ENCODE data around the gene KIR2DL4. TPM values are rescaled to one million over a fixed set of nuclear protein-coding genes. Genes with fewer than 3 reads are reported as not detected.
"Not testable (repeated sequence)": the region's sequence is repeated elsewhere in the genome, so short reads cannot be mapped to it uniquely, and the experiment has no call there.

The KIR2DL4 gene
- total RNA-seq, 1 donor from 2014 or later = not detected

DNA sequence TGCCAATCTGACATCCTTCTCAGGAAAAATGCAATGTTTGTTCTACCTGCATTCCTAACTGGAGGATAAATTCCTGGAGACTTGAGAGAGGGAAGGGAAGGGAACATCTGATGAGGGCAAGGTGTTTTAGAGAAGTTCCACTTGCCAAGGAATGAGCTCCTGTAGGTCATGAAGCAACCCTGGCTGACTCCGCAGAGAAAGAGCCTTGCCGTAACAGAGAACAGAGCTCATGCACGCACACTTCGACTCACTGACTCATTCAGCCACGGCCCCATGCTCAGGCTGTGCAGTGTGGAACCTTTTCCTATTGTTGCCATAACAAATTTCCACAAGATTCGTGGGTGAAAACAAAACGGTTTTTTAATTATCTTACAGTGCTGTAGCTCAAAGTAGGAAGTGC is 24.5 kb upstream of the KIR2DL4 start:
- not testable (repeated sequence) for DNase-seq (ENCODE audit: low spot score in 2 of 2, unreplicated experiment in 2 of 2); H3K27ac Mint-ChIP-seq; H3K36me3 Mint-ChIP-seq; H3K4me3 Mint-ChIP-seq; H3K4me1 Mint-ChIP-seq; H3K27me3 Mint-ChIP-seq (ENCODE audit: low read depth)
- peaks cover 70% of the 10 kb centered on the region for H3K9me3 Mint-ChIP-seq

DNA sequence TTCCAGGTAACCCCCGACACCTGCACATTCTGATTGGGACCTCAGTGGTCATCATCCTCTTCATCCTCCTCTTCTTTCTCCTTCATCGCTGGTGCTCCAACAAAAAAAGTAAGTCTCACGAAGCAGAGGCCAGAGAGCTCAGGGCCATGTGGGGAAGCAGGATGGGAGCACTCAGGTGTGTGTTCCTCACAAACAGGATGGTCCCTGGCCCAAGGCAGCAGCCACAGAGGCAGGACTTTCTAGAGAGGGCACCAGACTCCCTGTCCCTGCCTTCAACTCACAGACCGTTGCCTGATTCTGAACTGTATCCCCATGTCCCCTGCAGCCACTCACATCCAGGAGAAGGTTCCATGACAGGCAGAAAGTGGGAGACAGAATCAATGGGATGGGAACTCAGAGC is 20.5 kb upstream of the KIR2DL4 start:
- not testable (repeated sequence) for H3K27me3 Mint-ChIP-seq (ENCODE audit: low read depth); H3K4me3 Mint-ChIP-seq; H3K36me3 Mint-ChIP-seq; H3K4me1 Mint-ChIP-seq; DNase-seq (ENCODE audit: low spot score in 2 of 2, unreplicated experiment in 2 of 2); H3K27ac Mint-ChIP-seq
- peaks cover 69% of the 10 kb centered on the region for H3K9me3 Mint-ChIP-seq

DNA sequence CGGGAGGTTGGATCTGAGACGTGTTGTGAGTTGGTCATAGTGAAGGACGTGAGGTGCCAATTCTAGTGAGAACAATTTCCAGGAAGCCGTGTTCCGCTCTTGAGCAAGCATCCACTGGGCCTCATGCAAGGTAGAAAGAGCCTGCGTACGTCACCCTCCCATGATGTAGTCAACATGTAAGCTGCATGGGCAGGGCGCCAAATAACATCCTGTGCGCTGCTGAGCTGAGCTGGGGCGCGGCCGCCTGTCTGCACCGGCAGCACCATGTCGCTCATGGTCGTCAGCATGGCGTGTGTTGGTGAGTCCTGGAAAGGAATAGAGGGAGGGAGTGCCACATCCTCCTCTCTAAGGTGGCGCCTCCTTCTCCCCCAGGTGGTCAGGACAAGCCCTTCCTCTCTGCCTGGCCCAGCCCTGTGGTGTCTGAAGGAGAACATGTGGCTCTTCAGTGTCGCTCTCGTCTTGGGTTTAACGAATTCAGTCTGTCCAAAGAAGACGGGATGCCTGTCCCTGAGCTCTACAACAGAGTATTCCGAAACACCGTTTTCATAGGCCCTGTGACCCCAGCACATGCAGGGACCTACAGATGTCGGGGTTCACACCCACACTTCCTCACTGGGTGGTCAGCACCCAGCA is 17.2 kb upstream of the KIR2DL4 start:
- peaks cover 72% of the 10 kb centered on the region for H3K9me3 Mint-ChIP-seq
- not testable (repeated sequence) for H3K27me3 Mint-ChIP-seq (ENCODE audit: low read depth); DNase-seq (ENCODE audit: low spot score in 2 of 2, unreplicated experiment in 2 of 2); H3K27ac Mint-ChIP-seq; H3K4me3 Mint-ChIP-seq; H3K4me1 Mint-ChIP-seq; H3K36me3 Mint-ChIP-seq

DNA sequence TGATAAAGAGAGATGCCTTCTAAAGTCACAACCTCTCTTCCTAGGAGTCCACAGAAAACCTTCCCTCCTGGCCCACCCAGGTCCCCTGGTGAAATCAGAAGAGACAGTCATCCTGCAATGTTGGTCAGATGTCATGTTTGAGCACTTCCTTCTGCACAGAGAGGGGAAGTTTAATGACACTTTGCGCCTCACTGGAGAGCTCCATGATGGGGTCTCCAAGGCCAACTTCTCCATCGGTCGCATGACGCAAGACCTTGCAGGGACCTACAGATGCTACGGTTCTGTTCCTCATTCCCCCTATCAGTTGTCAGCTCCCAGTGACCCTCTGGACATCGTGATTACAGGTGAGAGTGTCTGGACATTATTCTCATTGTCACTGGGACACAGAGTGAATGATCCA is 15.3 kb upstream of the KIR2DL4 start:
- H3K36me3 Mint-ChIP-seq; H3K27me3 Mint-ChIP-seq (ENCODE audit: low read depth); DNase-seq (ENCODE audit: low spot score in 2 of 2, unreplicated experiment in 2 of 2); H3K27ac Mint-ChIP-seq; H3K4me1 Mint-ChIP-seq; H3K4me3 Mint-ChIP-seq: not testable (repeated sequence)
- peaks cover 76% of the 10 kb centered on the region for H3K9me3 Mint-ChIP-seq

DNA sequence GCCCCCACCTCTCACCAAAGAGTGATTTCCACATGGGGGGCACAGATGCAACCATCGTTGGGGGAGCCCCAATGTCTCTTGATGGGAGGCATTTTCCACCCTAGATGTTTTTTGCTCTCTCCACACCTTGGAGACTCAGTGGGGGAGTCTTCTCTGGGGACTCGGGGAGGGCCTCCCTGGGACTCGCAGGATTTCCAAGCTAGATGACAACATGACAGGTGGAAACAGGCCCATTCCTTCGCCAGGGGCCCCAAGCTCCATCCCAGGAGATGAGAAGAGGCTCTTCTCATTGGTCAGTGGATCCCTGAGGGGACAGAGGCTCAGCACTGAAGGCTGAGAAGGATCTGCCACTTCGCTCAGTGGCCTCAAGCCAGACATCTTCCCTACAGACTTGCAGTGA is 12.7 kb upstream of the KIR2DL4 start:
- H3K4me3 Mint-ChIP-seq = no peak overlapping the region
- peaks cover 3% of the 10 kb centered on the region for H3K36me3 Mint-ChIP-seq
- TF ChIP-seq, protein P1, sequence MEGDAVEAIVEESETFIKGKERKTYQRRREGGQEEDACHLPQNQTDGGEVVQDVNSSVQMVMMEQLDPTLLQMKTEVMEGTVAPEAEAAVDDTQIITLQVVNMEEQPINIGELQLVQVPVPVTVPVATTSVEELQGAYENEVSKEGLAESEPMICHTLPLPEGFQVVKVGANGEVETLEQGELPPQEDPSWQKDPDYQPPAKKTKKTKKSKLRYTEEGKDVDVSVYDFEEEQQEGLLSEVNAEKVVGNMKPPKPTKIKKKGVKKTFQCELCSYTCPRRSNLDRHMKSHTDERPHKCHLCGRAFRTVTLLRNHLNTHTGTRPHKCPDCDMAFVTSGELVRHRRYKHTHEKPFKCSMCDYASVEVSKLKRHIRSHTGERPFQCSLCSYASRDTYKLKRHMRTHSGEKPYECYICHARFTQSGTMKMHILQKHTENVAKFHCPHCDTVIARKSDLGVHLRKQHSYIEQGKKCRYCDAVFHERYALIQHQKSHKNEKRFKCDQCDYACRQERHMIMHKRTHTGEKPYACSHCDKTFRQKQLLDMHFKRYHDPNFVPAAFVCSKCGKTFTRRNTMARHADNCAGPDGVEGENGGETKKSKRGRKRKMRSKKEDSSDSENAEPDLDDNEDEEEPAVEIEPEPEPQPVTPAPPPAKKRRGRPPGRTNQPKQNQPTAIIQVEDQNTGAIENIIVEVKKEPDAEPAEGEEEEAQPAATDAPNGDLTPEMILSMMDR (IDR thresholded peaks at IDR 0.05; ENCODE audit: unreplicated experiment) = no peak
- H3K27ac Mint-ChIP-seq = no peak overlapping the region
- H3K9me3 Mint-ChIP-seq = peaks cover 68% of the 10 kb centered on the region
- no peaks in the 10 kb centered on the region for H3K4me1 Mint-ChIP-seq
- H3K27me3 Mint-ChIP-seq (ENCODE audit: low read depth) = no peaks in the 10 kb centered on the region
- DNase-seq (ENCODE audit: low spot score in 2 of 2, unreplicated experiment in 2 of 2) = no peak

DNA sequence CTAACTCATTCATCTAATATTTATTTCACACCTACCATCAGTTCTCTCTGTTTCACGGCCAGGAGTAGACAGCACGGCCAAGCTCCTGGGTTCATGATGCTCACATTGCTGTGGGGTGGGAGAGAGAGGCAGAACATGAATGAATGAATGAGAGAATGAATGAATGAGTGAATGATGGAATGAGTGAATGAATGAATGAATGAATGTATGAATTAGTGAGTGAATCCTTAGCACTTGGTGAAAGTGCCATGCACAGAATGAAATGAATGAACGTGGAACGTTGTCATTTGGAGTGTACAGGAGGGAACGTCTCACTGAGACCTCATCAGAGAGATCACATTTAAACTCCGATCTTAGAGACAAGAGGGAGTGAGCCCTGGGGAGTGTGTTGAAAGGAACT is 11.9 kb upstream of the KIR2DL4 start:
- Mint-ChIP-seq H3K9me3 (peaks cover 61% of the 10 kb centered on the region), H3K4me3 (no peak overlapping the region), H3K36me3 (no peaks in the 10 kb centered on the region), H3K27me3 (ENCODE audit: low read depth) (no peaks in the 10 kb centered on the region), H3K4me1 (no peaks in the 10 kb centered on the region), H3K27ac (no peak overlapping the region)
- TF ChIP-seq, protein P1 (IDR thresholded peaks at IDR 0.05; ENCODE audit: unreplicated experiment) = no peak
- no peak for DNase-seq (ENCODE audit: low spot score in 2 of 2, unreplicated experiment in 2 of 2)

DNA sequence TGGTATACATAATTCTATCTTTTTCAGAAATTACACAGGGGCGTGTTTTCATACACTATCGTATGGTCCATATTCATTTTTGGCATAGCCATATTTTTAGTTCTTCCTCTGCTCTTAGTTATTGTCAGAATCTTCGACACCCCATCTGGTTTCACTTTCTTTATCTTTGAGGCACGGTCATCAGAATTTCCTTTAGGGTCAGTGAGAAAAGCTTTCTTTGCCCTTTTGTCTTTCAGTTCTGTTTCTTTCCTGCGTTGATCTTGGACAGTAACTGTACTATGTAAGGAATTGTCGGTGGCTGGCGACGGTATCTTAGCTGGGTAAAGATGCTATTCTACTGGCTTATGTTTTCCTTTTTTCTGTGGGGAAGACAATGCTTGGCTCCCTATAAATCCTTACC is 10.6 kb upstream of the KIR2DL4 start:
- H3K4me1 Mint-ChIP-seq = no peaks in the 10 kb centered on the region
- no peak overlapping the region for H3K4me3 Mint-ChIP-seq
- no peak overlapping the region for H3K27ac Mint-ChIP-seq
- H3K27me3 Mint-ChIP-seq (ENCODE audit: low read depth) = no peaks in the 10 kb centered on the region
- DNase-seq (ENCODE audit: low spot score in 2 of 2, unreplicated experiment in 2 of 2) = no peak
- TF ChIP-seq, protein P1 (IDR thresholded peaks at IDR 0.05; ENCODE audit: unreplicated experiment) = no peak
- H3K9me3 Mint-ChIP-seq = peaks cover 57% of the 10 kb centered on the region
- H3K36me3 Mint-ChIP-seq = no peaks in the 10 kb centered on the region

DNA sequence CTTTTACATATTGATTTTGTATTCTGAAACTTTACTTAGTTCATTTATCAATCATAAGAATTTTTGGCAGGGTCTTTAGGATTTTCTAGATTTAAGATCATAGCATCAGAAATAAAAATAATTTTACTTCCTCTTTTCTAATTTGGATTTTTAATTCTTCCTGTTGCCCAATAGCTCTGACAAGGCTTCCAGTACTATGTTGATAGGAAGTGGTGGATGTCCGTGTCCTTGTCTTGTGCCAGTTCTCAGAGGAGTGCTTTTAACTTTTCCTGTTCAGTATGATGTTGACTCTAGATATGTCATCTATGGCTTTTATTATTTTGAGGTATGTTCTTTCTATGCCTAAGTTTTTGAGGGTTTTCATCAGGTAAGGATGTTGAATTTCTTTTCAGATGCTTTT is 7.7 kb upstream of the KIR2DL4 start:
- Mint-ChIP-seq H3K27ac (no peak overlapping the region), H3K9me3 (peaks cover 51% of the 10 kb centered on the region), H3K36me3 (no peaks in the 10 kb centered on the region), H3K27me3 (ENCODE audit: low read depth) (no peaks in the 10 kb centered on the region), H3K4me1 (no peaks in the 10 kb centered on the region), H3K4me3 (no peak overlapping the region)
- TF ChIP-seq, protein P1 (IDR thresholded peaks at IDR 0.05; ENCODE audit: unreplicated experiment) = no peak
- DNase-seq (ENCODE audit: low spot score in 2 of 2, unreplicated experiment in 2 of 2) = no peak

All from mesothelial cell of epicardium (in vitro differentiated cells).